Brain microvascular endothelial cell (primary cell): ENCODE measurements around the gene ADARB1.

Source experiments
- DNase-seq: peaks from one replicate; pipeline ENCODE4 v3.0.0-alpha.2; 2020
- H3K27ac ChIP-seq: fragments of 250-450 bp; sonication (Bioruptor Pico); 2 replicates; pipeline ENCODE4 v1.5.1; 2020; ENCODE audit warnings: mild to moderate bottlenecking, moderate library complexity
- H3K27me3 ChIP-seq: fragments of 250-450 bp; sonication (Bioruptor Pico); replicated peaks from 2 replicates; pipeline ENCODE4 v1.5.1; 2020; ENCODE audit warnings: mild to moderate bottlenecking
- H3K36me3 ChIP-seq: fragments of 250-450 bp; sonication (Bioruptor Pico); replicated peaks from 2 replicates; pipeline ENCODE4 v1.5.1; 2020; ENCODE audit warnings: mild to moderate bottlenecking
- H3K4me3 ChIP-seq: 2 replicates; pipeline ENCODE4 v1.5.1; 2011; ENCODE audit warnings: low read depth, mild to moderate bottlenecking, control low read depth, low read length, moderate library complexity
- CTCF ChIP-seq: IDR thresholded peaks from 2 replicates; pipeline ENCODE4 v1.5.1; 2011; ENCODE audit warnings: low read depth, mild to moderate bottlenecking, moderate library complexity, low read length, control low read depth, inconsistent platforms; ENCODE audit errors: missing control alignments
- in situ Hi-C: cut with HindIII; loops from 2 replicates; pipeline ENCODE4 v1.10.0; 2017; ENCODE audit warnings: low sequenced_read_pairs, low pct_ligation_motif_present

Gene ADARB1

GRCh38 chr21:45079351-45079750 is 5.0 kb downstream of the ADARB1 start:
- no peak for DNase-seq
- TF ChIP-seq CTCF: no peak
- in situ Hi-C loops: no loop called here
- Histone ChIP-seq H3K27ac (peak overlapping the region; percentile 70), H3K27me3 (no peaks in the 10 kb centered on the region), H3K36me3 (peaks cover 21% of the 10 kb centered on the region), H3K4me3 (no peak overlapping the region)

- H3K27me3 ChIP-seq: no peaks in the 10 kb centered on the region
- H3K36me3 ChIP-seq: peaks cover 22% of the 10 kb centered on the region
- H3K27ac ChIP-seq: no peak overlapping the region
- in situ Hi-C loops: no loop called here
- no peak for DNase-seq
- H3K4me3 ChIP-seq: no peak overlapping the region
- TF ChIP-seq CTCF: no peak
These were observed 5.9 kb downstream of the ADARB1 start for GRCh38 chr21:45080232-45080631.

- no peak for TF ChIP-seq CTCF
- H3K4me3 ChIP-seq: no peak overlapping the region
- in situ Hi-C loops: no loop called here
- H3K27ac ChIP-seq: no peak overlapping the region
- H3K27me3 ChIP-seq: no peaks in the 10 kb centered on the region
- DNase-seq: peak; percentile 38
- H3K36me3 ChIP-seq: peaks cover 22% of the 10 kb centered on the region
These were observed 6.4 kb downstream of the ADARB1 start for GRCh38 chr21:45080639-45081414.

GRCh38 chr21:45081636-45082035 is 7.3 kb downstream of the ADARB1 start:
- Histone ChIP-seq H3K27me3 (no peaks in the 10 kb centered on the region), H3K4me3 (no peak overlapping the region), H3K27ac (no peak overlapping the region), H3K36me3 (peaks cover 22% of the 10 kb centered on the region)
- no peak for TF ChIP-seq CTCF
- in situ Hi-C loops: no loop called here
- no peak for DNase-seq

GRCh38 chr21:45082736-45083135 is 8.4 kb downstream of the ADARB1 start:
- Histone ChIP-seq H3K36me3 (peaks cover 22% of the 10 kb centered on the region), H3K27me3 (no peaks in the 10 kb centered on the region), H3K4me3 (no peak overlapping the region), H3K27ac (no peak overlapping the region)
- no peak for DNase-seq
- in situ Hi-C loops: no loop called here
- no peak for TF ChIP-seq CTCF

GRCh38 chr21:45084121-45084520 is 9.7 kb downstream of the ADARB1 start:
- in situ Hi-C loops: no loop called here
- H3K4me3 ChIP-seq: no peak overlapping the region
- H3K27me3 ChIP-seq: no peaks in the 10 kb centered on the region
- peaks cover 22% of the 10 kb centered on the region for H3K36me3 ChIP-seq
- no peak overlapping the region for H3K27ac ChIP-seq
- DNase-seq: no peak
- no peak for TF ChIP-seq CTCF
